HUES48 (cell line): ENCODE measurements around the gene NOC2L.
"Not testable (repeated sequence)": the region's sequence is repeated elsewhere in the genome, so short reads cannot be mapped to it uniquely, and the experiment has no call there.

Experiments
- H3K27ac ChIP-seq: one replicate; pipeline ENCODE4 v1.7.0; 2013; ENCODE audit warnings: low read depth, low read length, inconsistent platforms
- H3K27me3 ChIP-seq: 2 replicates; pipeline ENCODE4 v1.6.1; 2013; ENCODE audit warnings: mild to moderate bottlenecking, low read length; ENCODE audit not compliant: control insufficient read depth, insufficient read depth
- H3K36me3 ChIP-seq: 2 replicates; pipeline ENCODE4 v1.6.1; 2013; ENCODE audit warnings: low read length; ENCODE audit not compliant: control insufficient read depth, insufficient read depth
- H3K4me1 ChIP-seq: 2 replicates; pipeline ENCODE4 v1.6.1; 2013; ENCODE audit warnings: mild to moderate bottlenecking, low read length; ENCODE audit not compliant: control insufficient read depth, insufficient read depth
- H3K4me3 ChIP-seq: 2 replicates; pipeline ENCODE4 v1.5.1; 2013; ENCODE audit warnings: mild to moderate bottlenecking, low read depth, low read length
- H3K9ac ChIP-seq: 2 replicates; pipeline ENCODE4 v1.6.1; 2013; ENCODE audit warnings: mild to moderate bottlenecking, low read depth, low read length, moderate library complexity
- H3K9me3 ChIP-seq: 2 replicates; pipeline ENCODE4 v1.6.1; 2013; ENCODE audit warnings: low read length; ENCODE audit not compliant: control insufficient read depth, insufficient read depth

NOC2L gene

GRCh38 chr1:901108-901859 lies 57.8 kb downstream of the NOC2L start:
- Histone ChIP-seq H3K36me3 (no peaks in the 10 kb centered on the region), H3K27ac (no peak overlapping the region), H3K27me3 (peaks cover 46% of the 10 kb centered on the region), H3K4me1 (0 out of 2 replicates have a peak, but pooled peaks cover 2% of the 10 kb centered on the region), H3K9me3 (no peaks in the 10 kb centered on the region), H3K9ac (no peak overlapping the region), H3K4me3 (no peak overlapping the region)

DNA sequence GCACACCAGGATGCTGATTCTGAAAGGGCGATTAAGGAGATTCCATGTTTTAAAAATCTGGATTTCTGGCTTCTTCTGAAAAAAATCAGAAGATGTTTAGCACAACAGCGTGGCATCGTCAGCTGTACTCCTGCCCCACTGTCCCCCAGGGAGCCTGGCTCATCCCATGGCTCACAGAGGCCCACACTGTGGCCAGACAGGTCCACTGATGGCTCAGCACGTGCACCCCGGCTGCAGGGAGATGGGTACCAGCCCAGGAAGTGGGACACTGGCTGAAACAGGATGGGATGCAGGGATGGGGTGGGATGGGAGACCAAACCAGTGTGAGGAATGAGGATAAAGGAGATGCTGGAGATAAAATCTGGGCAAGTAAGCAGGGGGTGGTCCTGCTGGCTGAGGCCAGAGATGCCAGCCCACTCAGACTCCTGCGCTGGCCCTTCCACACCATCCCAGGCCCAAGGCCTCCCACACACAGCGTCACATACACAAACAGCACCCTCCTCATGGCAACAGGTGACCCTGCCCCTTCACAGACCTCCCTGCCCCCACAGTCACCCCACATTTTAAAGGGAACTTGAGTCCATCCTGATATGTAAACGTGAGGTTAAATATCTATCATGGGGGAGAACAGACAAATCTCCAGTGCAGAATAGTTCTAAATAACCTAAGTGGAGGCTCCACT lies 59.3 kb downstream of the NOC2L start:
- Histone ChIP-seq H3K4me1 (no peaks in the 10 kb centered on the region), H3K36me3 (no peaks in the 10 kb centered on the region), H3K27ac (no peak overlapping the region), H3K9me3 (no peaks in the 10 kb centered on the region), H3K4me3 (no peak overlapping the region), H3K27me3 (peaks cover 32% of the 10 kb centered on the region), H3K9ac (no peak overlapping the region)

DNA sequence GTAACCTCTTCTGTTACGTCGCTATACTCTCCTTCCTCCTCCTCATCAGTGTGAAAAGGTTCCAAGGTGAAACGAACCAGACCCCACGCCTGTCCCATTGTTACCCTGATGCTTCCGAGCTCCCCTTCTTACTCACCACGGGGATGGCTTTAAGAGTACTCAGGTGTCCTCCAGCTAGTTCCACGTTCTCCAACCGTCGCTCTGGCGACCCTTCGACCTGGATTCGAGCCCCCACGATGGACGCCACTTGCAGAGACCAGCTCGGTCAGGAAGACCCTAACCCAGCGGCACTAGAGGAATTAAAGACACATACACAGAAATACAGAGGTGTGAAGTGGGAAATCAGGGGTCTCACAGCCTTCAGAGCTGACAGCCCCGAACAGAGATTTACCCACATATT lies 61.1 kb downstream of the NOC2L start:
- not testable (repeated sequence) for H3K4me3 ChIP-seq, H3K27ac ChIP-seq, H3K9ac ChIP-seq, H3K9me3 ChIP-seq, H3K4me1 ChIP-seq, H3K36me3 ChIP-seq
- peaks cover 21% of the 10 kb centered on the region for H3K27me3 ChIP-seq

GRCh38 chr1:897226-897625 lies 61.8 kb downstream of the NOC2L start:
- Histone ChIP-seq H3K9ac (no peak overlapping the region), H3K36me3 (no peaks in the 10 kb centered on the region), H3K27me3 (peaks cover 19% of the 10 kb centered on the region), H3K4me3 (no peak overlapping the region), H3K9me3 (no peaks in the 10 kb centered on the region), H3K27ac (no peak overlapping the region), H3K4me1 (no peaks in the 10 kb centered on the region)
